HCT116 (cell line): ENCODE measurements around the gene ARMC3. TPM values are rescaled to one million over a fixed set of nuclear protein-coding genes. Genes with fewer than 3 reads are reported as not detected.

Experiments used
- ATAC-seq: fragments of 200-7000 bp; cut with Tn5 transposase; 2 replicates; pipeline ENCODE4 v1.9.1; 2020; ENCODE audit warnings: mild to moderate bottlenecking, moderate library complexity
- BruUV-seq: library from RNA; stranded (reverse); fragments of 400-500 nt; replicated peaks from 2 replicates; lab custom pipeline; 2021; lab: Mats Ljungman, UMichigan
- CTCF ChIA-PET: fragments of 300-600 bp; sonication (Branson Sonifier 250); formaldehyde crosslinking; loops from one replicate; lab custom pipeline; 2021; ENCODE audit warnings: antibody characterized with exemption; lab: Charles Lee
- POLR2A ChIA-PET: fragments of 300-600, 350-600 bp; sonication (Branson Sonifier 250); formaldehyde crosslinking; loops from one replicate; lab custom pipeline; 2021; ENCODE audit warnings: antibody characterized with exemption; lab: Charles Lee
- RAD21 ChIA-PET, 2 experiments: fragments of 300-600 bp; sonication (Branson Sonifier 250); formaldehyde crosslinking; loops; one replicate each; lab custom pipeline; 2023; ENCODE audit warnings: low total read pairs in 2 of 2; ENCODE audit not compliant: uncharacterized antibody in 2 of 2, unreplicated experiment in 2 of 2, low non-redundant PET in 1 of 2; lab: Charles Lee
- DNase-seq: peaks from one replicate; pipeline ENCODE4 v3.0.0-alpha.2; 2010; ENCODE audit warnings: low read depth, low spot score
- H2AFZ ChIP-seq: fragments of 200-600 bp; shearing (Covaris generic), sonication (generic); 2 replicates; pipeline ENCODE4 v1.6.1; 2017; ENCODE audit warnings: low read depth, mixed run types, mixed read lengths, antibody characterized with exemption, low read length; ENCODE audit not compliant: poor library complexity, severe bottlenecking
- H3K27ac ChIP-seq: 2 replicates; pipeline ENCODE4 v1.5.1; 2012; ENCODE audit warnings: low read depth, low read length
- H3K27me3 ChIP-seq: fragments of 200-600 bp; sonication (generic); 2 replicates; pipeline ENCODE4 v1.6.1; 2016; ENCODE audit warnings: mixed run types, low read length, mixed read lengths; ENCODE audit not compliant: insufficient read depth
- H3K36me3 ChIP-seq, 2 experiments: fragments of 200-500 bp in 1 of 2; fragments of 200-600 bp in 1 of 2; sonication (Bioruptor generic) in 1 of 2; sonication (generic) in 1 of 2; 2 replicates each; pipeline versions ENCODE4 v1.5.1 to v1.6.1; 2014 to 2016; ENCODE audit warnings: low read length in 2 of 2, inconsistent platforms in 1 of 2, mixed read lengths in 1 of 2, mixed run types in 1 of 2; ENCODE audit not compliant: insufficient read depth in 2 of 2, control insufficient read depth in 1 of 2
- H3K4me1 ChIP-seq, 2 experiments: fragments of 200-600 bp in 1 of 2; sonication (generic) in 1 of 2; 2 replicates each; pipeline versions ENCODE4 v1.5.1 to v1.6.1; 2012 to 2017; ENCODE audit warnings: low read length in 2 of 2, inconsistent platforms in 1 of 2, mild to moderate bottlenecking in 1 of 2, mixed read lengths in 1 of 2, mixed run types in 1 of 2, moderate library complexity in 1 of 2; ENCODE audit not compliant: insufficient read depth in 2 of 2, control insufficient read depth in 1 of 2
- H3K4me2 ChIP-seq: fragments of 200-600 bp; sonication (generic); 2 replicates; pipeline ENCODE4 v1.6.1; 2017; ENCODE audit warnings: mixed run types, low read length, mixed read lengths
- H3K4me3 ChIP-seq, 2 experiments: fragments of 200-600 bp in 1 of 2; sonication (generic) in 1 of 2; replicated peaks in 1 of 2; 2 replicates each; pipeline ENCODE4 v1.5.1; 2011 to 2016; ENCODE audit warnings: low read length in 2 of 2, control low read depth in 1 of 2, low read depth in 1 of 2, mild to moderate bottlenecking in 1 of 2, mixed read lengths in 1 of 2, mixed run types in 1 of 2
- H3K79me2 ChIP-seq: fragments of 200-600 bp; sonication (generic); 2 replicates; pipeline ENCODE4 v1.6.1; 2017; ENCODE audit warnings: mild to moderate bottlenecking, mixed run types, low read length, moderate library complexity, mixed read lengths; ENCODE audit not compliant: insufficient read depth
- H3K9ac ChIP-seq: fragments of 200-600 bp; sonication (generic); 2 replicates; pipeline ENCODE4 v1.6.1; 2016; ENCODE audit warnings: low read length, mixed read lengths
- H3K9me2 ChIP-seq: fragments of 200-600 bp; sonication (generic), shearing (Covaris generic); 2 replicates; pipeline ENCODE4 v1.6.1; 2017; ENCODE audit warnings: mixed run types, mild to moderate bottlenecking, moderate library complexity; ENCODE audit not compliant: insufficient read depth
- H3K9me3 ChIP-seq, 2 experiments: fragments of 200-500 bp in 1 of 2; fragments of 200-600 bp in 1 of 2; sonication (Bioruptor generic) in 1 of 2; sonication (generic) in 1 of 2; 2 replicates each; pipeline ENCODE4 v1.6.1; 2014 to 2017; ENCODE audit warnings: low read length in 2 of 2, mixed read lengths in 2 of 2, inconsistent platforms in 1 of 2, low read depth in 1 of 2, mild to moderate bottlenecking in 1 of 2, mixed run types in 1 of 2, moderate library complexity in 1 of 2; ENCODE audit not compliant: control insufficient read depth in 1 of 2, insufficient read depth in 1 of 2
- H4K20me1 ChIP-seq: fragments of 200-600 bp; sonication (generic), shearing (Covaris generic); 2 replicates; pipeline ENCODE4 v1.6.1; 2017; ENCODE audit warnings: mixed run types, mild to moderate bottlenecking, moderate library complexity; ENCODE audit not compliant: insufficient read depth
- ATF3 ChIP-seq: IDR thresholded peaks from 2 replicates; pipeline ENCODE4 v1.6.1; 2012
- CBX3 ChIP-seq: IDR thresholded peaks from 2 replicates; pipeline ENCODE4 v1.6.1; 2012; ENCODE audit warnings: low read depth
- EGR1 ChIP-seq: IDR thresholded peaks from 2 replicates; pipeline ENCODE4 v1.6.1; 2012; ENCODE audit warnings: low read depth
- ELF1 ChIP-seq: IDR thresholded peaks from 2 replicates; pipeline ENCODE4 v1.6.1; 2012; ENCODE audit warnings: low read depth, borderline replicate concordance
- EZH2 ChIP-seq: fragments of 200-600 bp; sonication (generic); IDR thresholded peaks from 2 replicates; pipeline ENCODE4 v1.6.1; 2017; ENCODE audit warnings: antibody characterized with exemption, mixed run types
- EZH2phosphoT487 ChIP-seq: fragments of 200-600 bp; IDR thresholded peaks from 2 replicates; pipeline ENCODE4 v1.6.1; 2018; ENCODE audit warnings: antibody characterized with exemption, borderline replicate concordance
- FOSL1 ChIP-seq: IDR thresholded peaks from 2 replicates; pipeline ENCODE4 v1.6.1; 2012; ENCODE audit warnings: low read depth
- JUND ChIP-seq: IDR thresholded peaks from 2 replicates; pipeline ENCODE4 v1.6.1; 2012
- POLR2A ChIP-seq: IDR thresholded peaks from 2 replicates; pipeline ENCODE4 v1.7.0; 2011; ENCODE audit warnings: borderline replicate concordance; ENCODE audit not compliant: insufficient read depth, insufficient read length; ENCODE audit errors: extremely low read depth
- RAD21 ChIP-seq: IDR thresholded peaks from 2 replicates; pipeline ENCODE4 v1.6.1; 2012; ENCODE audit warnings: low read depth, mild to moderate bottlenecking
- SP1 ChIP-seq: IDR thresholded peaks from 2 replicates; pipeline ENCODE4 v1.6.1; 2012; ENCODE audit warnings: low read depth
- TCF7L2 ChIP-seq: IDR thresholded peaks from 2 replicates; pipeline ENCODE4 v1.7.0; 2011; ENCODE audit warnings: borderline replicate concordance, inconsistent platforms; ENCODE audit not compliant: insufficient read depth, insufficient read length; ENCODE audit errors: extremely low read depth
- ZFX ChIP-seq: fragments of 450-650 bp; IDR thresholded peaks from 2 replicates; pipeline ENCODE4 v1.6.1; 2017
- intact Hi-C: fragments of 100-400 bp; cut with micrococcal nuclease; formaldehyde crosslinking; loops from 2 replicates; pipeline ENCODE4 v1.10.0; 2022
- total RNA-seq: library from RNA; stranded (reverse); gene quantifications from one replicate; pipeline ENCODE4 v1.2.1, GENCODE V29; 2021; ENCODE audit not compliant: unreplicated experiment
- TF ChIP-seq, protein P1 (sequence below): IDR thresholded peaks from 2 replicates; pipeline ENCODE4 v1.6.1; 2012
- TF ChIP-seq, protein P2 (sequence below): IDR thresholded peaks from 2 replicates; pipeline ENCODE4 v1.6.1; 2012; ENCODE audit warnings: low read depth

ARMC3 gene
- total RNA-seq, 1 experiment from 2014 or later, result 2.6 TPM

- Histone ChIP-seq H3K4me1 (peaks cover 0 to 13% of the 10 kb centered on the region in 2 experiments; a peak in 1 of 4 replicates), H3K79me2 (no peaks in the 10 kb centered on the region), H3K9me2 (no peaks in the 10 kb centered on the region), H4K20me1 (no peaks in the 10 kb centered on the region), H3K27ac (no peak overlapping the region), H2AFZ (no peak overlapping the region), H3K36me3 (no peaks in the 10 kb centered on the region), H3K4me3 (no peak overlapping the region), H3K9me3 (no peaks in the 10 kb centered on the region), H3K9ac (no peak overlapping the region), H3K4me2 (no peak overlapping the region), H3K27me3 (no peaks in the 10 kb centered on the region)
- TF ChIP-seq JUND (no peak), TCF7L2 (no peak), EZH2phosphoT487 (no peak), ELF1 (no peak), POLR2A (no peak), ZFX (no peak), SP1 (no peak), ATF3 (no peak), EZH2 (no peak), EGR1 (no peak), RAD21 (no peak), FOSL1 (no peak), CBX3 (no peak)
- TF ChIP-seq, protein P1, sequence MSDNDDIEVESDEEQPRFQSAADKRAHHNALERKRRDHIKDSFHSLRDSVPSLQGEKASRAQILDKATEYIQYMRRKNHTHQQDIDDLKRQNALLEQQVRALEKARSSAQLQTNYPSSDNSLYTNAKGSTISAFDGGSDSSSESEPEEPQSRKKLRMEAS, result no peak
- TF ChIP-seq, protein P2, sequence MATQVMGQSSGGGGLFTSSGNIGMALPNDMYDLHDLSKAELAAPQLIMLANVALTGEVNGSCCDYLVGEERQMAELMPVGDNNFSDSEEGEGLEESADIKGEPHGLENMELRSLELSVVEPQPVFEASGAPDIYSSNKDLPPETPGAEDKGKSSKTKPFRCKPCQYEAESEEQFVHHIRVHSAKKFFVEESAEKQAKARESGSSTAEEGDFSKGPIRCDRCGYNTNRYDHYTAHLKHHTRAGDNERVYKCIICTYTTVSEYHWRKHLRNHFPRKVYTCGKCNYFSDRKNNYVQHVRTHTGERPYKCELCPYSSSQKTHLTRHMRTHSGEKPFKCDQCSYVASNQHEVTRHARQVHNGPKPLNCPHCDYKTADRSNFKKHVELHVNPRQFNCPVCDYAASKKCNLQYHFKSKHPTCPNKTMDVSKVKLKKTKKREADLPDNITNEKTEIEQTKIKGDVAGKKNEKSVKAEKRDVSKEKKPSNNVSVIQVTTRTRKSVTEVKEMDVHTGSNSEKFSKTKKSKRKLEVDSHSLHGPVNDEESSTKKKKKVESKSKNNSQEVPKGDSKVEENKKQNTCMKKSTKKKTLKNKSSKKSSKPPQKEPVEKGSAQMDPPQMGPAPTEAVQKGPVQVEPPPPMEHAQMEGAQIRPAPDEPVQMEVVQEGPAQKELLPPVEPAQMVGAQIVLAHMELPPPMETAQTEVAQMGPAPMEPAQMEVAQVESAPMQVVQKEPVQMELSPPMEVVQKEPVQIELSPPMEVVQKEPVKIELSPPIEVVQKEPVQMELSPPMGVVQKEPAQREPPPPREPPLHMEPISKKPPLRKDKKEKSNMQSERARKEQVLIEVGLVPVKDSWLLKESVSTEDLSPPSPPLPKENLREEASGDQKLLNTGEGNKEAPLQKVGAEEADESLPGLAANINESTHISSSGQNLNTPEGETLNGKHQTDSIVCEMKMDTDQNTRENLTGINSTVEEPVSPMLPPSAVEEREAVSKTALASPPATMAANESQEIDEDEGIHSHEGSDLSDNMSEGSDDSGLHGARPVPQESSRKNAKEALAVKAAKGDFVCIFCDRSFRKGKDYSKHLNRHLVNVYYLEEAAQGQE, result no peak
- POLR2A ChIA-PET, result no interaction called here
- ATAC-seq (no peak), DNase-seq (no peak)
- CTCF ChIA-PET, result no interaction called here
- BruUV-seq, result no TSS peak
- intact Hi-C loops, result no loop called here
- RAD21 ChIA-PET, result no interaction called here
Observed at GRCh38 chr10:22992075-22992474, 64.2 kb downstream of the ARMC3 start.
